ENCODE measurements around the gene AUH. TPM values are rescaled to one million over a fixed set of nuclear protein-coding genes. Genes with fewer than 3 reads are reported as not detected.

AUH gene
- total RNA-seq, 1 donor = 13.4 TPM

GRCh38 chr9:91248707-91249106 lies 113.0 kb downstream of the AUH start:
- DNase-seq (ENCODE audit: low read depth) = no peak
- no peak overlapping the region for H3K4me3 ChIP-seq (ENCODE audit: low read depth, low read length)
- TF ChIP-seq CTCF (IDR thresholded peaks at IDR 0.05; ENCODE audit: insufficient read depth, low read depth, low read length) = no peak

GRCh38 chr9:91247278-91247677 lies 114.4 kb downstream of the AUH start:
- no peak overlapping the region for H3K4me3 ChIP-seq (ENCODE audit: low read depth, low read length)
- no peak for TF ChIP-seq CTCF (IDR thresholded peaks at IDR 0.05; ENCODE audit: insufficient read depth, low read depth, low read length)
- no peak for DNase-seq (ENCODE audit: low read depth)

GRCh38 chr9:91246846-91247245 lies 114.9 kb downstream of the AUH start:
- H3K4me3 ChIP-seq (ENCODE audit: low read depth, low read length) = no peak overlapping the region
- TF ChIP-seq CTCF (IDR thresholded peaks at IDR 0.05; ENCODE audit: insufficient read depth, low read depth, low read length) = no peak
- no peak for DNase-seq (ENCODE audit: low read depth)

- H3K4me3 ChIP-seq (ENCODE audit: low read depth, low read length) = no peak overlapping the region
- TF ChIP-seq CTCF (IDR thresholded peaks at IDR 0.05; ENCODE audit: insufficient read depth, low read depth, low read length) = no peak
- peak; percentile 42 for DNase-seq (ENCODE audit: low read depth)
Measured at GRCh38 chr9:91245431-91246313, 116.0 kb downstream of the AUH start.

GRCh38 chr9:91243029-91243428 lies 118.7 kb downstream of the AUH start:
- no peak for TF ChIP-seq CTCF (IDR thresholded peaks at IDR 0.05; ENCODE audit: insufficient read depth, low read depth, low read length)
- H3K4me3 ChIP-seq (ENCODE audit: low read depth, low read length) = no peak overlapping the region
- no peak for DNase-seq (ENCODE audit: low read depth)

- no peak overlapping the region for H3K4me3 ChIP-seq (ENCODE audit: low read depth, low read length)
- no peak for TF ChIP-seq CTCF (IDR thresholded peaks at IDR 0.05; ENCODE audit: insufficient read depth, low read depth, low read length)
- DNase-seq (ENCODE audit: low read depth) = no peak
Measured at GRCh38 chr9:91241909-91242308, 119.8 kb downstream of the AUH start.
